Fibroblast of peridontal ligament (primary cell): ENCODE results near the gene SREBF2.
A peak's percentile ranks its signal among the peaks of the same experiment; 100 is the strongest.

Source experiments
- DNase-seq: peaks from one replicate; pipeline ENCODE4 v3.0.0-alpha.2; 2010; ENCODE audit errors: extremely low read depth

Gene SREBF2

DNA sequence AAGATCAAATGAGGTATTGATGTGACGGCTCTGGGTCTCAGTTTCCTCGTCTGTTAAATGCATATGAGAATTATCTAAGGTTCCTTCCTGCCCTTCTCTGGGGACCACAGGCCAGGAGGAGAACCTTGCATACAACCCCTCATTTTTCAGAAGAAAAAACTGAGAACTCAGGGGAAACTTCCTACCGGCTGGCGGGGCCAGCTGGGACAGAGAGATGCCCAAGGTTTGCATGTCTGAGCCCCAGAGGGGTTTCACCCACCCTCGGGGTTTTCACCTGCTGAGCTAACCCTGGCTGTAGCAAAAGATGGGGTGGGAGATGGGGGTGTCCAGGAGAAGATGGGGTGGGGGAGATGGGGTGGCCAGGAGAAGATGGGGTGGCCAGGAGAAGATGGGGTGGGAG, 89.4 kb downstream of the SREBF2 start:
- DNase-seq, result no peak

DNA sequence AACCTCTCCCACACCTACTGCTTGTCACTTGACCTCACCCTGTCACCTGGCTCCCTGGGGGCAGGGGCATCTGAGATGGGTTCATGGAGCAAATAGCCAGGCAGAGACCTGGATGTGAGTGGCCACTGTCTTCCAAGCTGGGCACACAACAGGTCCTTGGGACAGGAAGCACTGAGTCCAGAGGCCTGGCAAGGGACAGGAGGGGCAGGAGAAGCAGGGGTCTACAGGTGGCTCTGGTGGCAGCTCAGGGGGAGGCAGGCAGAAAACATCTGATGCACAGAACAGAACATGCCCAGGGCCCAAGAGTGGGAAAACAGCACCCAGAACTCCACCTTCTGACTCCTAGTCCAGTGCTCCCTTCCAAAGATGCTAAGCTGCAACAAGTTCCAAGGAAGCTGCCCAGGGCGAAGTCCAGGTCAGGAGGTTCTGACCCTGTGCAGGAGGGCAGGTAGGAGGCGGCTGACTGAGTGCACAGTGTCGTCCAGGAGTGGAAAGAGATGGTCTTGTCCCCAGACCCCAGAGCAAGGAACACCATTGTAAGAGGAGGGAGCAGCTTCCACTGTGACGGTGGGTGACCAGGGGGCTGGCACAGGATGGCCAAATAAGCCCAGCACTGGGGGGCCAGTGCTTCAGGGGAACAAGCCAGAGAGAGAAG, 90.2 kb downstream of the SREBF2 start:
- no peak for DNase-seq

DNA sequence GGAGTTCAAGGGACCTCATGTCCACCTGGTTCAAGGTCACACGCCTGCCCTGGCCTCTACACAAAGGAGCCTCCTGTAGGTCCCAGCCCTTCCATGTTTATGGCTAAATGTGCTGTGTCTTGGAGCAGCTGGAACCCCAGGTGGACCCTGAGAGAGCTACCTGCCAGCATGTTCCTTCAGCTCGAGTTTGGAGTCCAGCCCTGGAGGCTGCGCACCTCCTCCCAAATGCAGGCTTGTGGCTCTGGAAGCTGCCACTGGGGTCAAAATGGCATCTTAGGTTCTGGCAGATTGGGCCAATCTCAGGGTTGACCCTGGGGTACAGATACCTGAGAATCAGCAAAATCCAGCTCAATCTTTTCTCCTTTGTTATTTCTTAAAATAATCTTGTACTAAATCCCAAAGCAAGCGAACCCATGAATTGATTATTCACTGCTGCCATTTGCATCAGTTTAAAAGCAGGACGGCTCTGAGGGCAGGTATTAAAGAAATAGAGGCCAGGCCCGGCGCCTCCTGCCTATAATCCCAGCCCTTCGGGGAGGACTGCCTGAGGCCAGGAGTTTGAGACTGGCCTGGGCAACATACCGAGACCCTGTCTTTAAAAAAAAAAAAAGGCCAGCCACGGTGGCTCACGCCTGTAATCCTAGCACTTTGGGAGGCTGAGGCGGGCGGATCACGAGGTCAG, 90.8 kb downstream of the SREBF2 start:
- no peak for DNase-seq

DNA sequence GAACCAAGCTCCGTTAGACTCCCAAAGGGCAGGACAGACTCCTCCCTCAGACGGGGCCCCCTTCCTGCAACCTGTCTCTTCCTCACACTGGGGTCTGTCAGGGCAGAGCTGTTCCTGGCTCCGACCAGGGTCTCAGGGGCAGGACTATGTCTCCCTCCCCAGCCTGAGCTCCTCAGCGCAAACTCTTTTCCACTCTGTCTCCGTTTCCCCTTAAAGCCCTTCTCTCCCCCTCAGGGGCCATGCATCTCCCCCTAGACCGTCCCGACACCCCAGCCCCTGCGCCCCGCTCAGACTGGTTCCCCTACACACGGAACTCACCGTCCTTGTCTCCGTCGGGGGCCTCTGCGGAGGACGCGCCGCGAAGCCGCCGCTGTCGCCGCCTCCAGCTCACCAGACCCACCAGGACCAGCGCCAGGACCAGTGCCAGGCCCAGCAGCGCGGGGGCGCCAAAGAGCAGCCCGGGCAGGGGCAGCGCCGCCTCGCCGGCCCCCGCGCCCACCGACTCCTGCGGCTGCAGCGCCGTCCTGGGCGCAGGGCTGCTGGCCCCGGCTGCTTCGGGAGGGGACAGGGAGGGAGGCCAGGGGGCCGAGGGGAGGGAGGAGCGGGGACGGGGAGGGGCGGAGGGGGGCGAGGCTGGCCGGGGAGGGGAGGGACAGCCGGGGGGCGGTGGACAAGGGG, 93.0 kb downstream of the SREBF2 start:
- DNase-seq, result peak; percentile 8

DNA sequence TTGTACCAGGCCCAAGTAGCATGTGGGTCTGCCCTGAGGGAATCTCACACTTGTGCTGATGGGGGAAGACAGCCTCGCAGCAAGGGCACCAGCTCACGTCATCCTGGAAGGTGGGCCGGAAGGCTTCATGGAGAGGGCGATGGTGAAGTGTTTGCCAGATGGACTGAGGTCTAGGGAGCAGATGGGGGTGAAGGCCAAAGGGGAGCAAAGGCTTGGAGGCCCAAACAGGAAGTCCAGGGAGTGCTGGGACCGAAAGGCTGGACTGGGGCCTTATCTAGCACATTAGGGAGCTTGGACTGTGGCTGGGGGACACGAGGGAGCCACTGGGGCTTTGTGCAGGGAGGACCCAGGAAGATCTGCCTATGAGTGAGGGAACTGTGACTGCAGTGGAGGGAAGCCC, 94.9 kb downstream of the SREBF2 start:
- no peak for DNase-seq

DNA sequence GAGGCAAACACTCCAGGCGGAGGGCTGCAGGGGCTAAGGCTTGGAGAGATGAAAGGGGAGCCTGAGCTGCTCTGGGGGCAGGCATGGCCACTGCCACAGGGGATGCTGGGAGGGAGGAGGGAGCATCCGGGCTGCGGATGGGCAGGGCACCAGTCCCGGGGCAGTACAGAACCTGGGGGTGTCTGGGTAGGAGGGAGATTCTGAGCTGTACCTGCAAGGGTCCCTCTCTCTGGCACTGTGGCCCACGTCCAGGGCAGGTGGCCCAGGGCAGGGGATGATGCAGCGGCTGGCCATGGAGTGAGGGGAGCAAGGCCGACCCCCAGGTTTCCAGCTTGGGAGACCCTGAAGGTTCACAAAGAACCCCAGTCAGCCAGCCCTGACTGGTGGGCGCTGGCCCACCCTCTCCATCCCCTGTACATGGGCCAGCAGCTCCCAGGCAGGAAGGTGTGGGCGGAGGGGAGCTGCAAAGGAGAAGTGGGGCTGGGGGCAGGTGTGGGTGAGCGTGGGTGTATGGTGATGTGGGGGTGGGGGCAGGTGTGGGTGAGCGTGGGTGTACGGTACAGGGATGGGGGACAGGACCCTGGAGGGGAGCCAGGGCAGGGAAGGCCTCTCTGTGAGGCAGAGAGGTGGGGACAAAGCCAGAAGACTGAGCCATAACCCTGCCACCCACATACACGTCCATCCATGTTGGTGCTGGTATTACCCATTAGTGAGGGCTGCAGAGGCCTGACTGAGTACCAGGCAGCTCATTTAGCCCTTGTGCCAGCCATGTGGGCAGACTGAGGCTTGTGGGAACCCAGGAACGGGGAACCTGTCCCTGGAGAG, 95.9 kb downstream of the SREBF2 start:
- no peak for DNase-seq

DNA sequence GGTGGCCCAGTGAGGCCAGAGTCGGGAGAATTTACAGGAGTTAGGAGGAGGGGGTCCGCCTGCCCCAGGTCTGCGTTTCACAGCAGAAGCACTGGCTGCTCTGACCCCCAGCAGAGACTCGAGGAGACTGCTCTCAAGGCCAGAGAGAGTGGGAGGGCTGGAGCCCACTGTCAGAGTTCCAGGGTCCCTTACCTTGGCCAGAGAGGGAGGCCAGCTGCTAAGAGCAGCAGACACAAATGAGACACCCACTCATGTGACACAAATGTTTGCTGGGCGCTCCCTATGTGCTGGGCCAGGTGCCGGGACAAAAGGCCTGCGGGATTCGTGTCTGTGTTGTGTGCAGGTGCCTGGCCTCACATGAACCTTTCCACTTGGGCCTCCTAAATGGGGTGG, 96.5 kb downstream of the SREBF2 start:
- no peak for DNase-seq

DNA sequence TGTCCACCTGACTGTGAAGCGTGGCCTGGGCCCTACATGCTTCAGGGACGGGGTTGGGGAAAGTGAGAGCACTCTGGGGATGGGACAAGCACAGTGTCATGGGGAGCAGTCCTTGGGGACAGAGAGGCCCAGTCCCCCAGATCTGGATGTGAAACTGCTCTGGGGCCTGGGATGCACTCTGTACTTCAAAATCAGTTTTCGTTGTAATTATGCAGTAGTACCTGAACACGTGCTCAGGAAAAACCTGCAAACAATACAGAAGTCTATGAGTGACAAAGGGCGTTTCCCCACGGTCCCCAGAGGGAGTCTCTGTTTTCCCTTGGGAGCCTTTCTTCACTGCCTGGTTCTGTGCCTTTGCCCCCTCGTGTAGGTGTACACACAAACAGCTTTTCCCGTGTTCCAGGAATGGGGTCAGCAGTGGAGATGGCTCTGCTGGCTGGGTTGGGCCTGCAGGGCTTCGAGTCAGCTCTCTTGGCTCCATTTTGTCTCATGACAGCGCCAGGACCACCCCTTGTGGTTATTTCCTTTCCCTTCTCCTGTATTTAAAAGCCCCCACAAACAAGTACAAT, 98.9 kb downstream of the SREBF2 start:
- no peak for DNase-seq

DNA sequence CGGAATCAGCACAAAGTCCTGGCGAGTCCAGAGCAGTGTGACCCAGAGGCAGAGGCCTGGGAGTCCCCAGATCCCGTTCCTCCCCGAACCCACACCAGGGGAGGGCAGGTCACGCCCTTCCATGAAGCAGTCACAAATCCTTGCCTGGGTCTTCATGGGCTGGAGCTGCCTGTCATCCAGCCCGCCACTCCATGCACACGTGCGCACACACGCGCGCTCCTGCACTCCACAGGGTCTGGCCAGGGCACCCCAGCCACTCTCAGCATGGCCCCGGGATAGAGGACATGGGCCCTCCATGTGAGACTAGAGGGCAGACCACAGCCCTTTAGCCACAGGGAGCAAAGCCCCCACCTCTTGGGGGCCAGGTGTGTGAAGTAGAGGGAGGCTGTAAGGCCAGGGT, 99.4 kb downstream of the SREBF2 start:
- DNase-seq, result no peak

DNA sequence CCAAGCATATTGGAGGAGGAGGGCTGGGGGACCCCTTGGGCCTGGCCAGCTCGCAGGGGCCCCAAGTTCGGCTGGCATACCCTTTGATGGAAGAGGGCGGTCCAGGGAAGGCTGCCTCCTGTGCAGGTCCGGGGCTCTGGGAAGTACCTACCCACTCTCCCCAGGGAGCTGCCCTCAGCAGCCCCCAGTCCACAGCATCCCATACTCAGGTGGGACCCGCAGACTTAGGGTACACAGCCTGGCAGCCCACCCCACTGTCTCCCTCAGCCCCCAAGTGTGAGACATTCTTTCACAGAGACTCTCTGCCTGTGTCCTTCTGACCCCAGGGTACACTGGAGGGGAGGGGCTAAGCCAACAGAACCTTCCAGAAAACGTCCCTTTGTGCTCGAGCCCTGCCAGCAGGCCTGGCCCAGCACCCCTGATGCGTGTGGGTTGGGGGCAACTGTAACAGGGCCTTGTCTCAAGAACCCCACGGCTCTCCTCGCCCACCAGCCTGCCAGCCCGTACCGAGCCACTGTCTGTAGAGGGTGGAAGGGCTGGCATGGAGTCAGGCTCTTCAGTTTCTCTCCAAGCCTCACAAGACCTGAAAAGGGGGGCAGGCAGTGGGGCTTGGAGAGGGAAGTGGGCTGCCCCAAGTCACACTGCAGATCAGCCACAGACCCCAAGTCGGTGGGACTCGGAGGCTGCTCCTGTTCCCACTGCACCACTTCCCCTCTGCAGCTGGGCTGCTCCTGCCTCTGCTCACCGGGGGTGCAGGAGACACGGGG, 100.7 kb downstream of the SREBF2 start:
- no peak for DNase-seq

DNA sequence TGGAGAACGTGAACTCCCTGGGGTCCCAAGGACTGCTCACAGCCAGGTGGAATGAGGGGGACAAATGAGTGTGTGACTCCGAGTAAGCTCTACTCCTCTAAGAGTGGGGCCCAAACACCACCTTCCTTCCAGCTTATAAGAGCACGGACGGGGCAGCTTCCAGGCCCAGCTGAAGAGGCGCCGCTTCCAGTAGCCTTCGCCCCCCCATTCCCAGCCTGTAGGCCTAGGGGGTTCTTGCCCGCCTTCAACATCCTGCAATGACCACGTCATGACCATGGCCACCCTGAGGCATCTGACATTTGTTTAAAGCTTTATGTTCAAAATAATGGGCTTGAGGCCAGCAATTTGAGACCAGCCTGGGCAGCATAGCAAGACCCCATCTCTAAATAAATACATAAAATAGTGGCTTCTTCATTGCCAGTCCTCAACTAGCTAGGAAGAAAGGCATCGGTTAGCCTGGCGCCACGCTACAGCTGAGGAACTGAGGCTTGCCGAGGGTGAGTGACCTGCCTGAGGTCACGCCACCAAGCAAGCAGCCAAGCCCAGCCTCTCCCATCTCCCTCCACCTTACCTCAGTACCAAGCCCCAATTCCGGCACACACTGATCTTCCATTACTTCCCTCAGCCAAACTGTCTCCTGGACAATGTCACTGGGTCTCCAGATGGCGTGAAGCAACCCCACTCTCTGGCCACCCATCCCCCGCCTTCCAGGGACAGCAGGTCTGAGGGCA, 101.5 kb downstream of the SREBF2 start:
- no peak for DNase-seq

DNA sequence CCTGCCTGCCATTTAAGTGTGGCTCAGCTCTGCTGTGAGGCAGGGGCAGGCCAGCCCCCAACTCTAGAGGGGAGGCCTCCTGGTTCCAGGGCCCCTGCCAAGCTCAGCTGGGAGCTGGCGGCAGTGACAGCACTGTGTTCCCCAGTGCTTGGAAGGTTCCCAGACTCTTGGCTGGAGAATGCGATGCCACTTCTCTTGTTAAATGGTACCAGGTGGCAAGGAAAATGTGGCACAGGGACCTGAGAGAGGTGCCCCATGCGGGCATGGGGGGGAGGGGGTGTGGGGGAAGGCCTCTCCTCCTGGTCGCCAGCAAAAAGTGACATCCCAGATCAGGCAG, 102.1 kb downstream of the SREBF2 start:
- DNase-seq, result no peak

DNA sequence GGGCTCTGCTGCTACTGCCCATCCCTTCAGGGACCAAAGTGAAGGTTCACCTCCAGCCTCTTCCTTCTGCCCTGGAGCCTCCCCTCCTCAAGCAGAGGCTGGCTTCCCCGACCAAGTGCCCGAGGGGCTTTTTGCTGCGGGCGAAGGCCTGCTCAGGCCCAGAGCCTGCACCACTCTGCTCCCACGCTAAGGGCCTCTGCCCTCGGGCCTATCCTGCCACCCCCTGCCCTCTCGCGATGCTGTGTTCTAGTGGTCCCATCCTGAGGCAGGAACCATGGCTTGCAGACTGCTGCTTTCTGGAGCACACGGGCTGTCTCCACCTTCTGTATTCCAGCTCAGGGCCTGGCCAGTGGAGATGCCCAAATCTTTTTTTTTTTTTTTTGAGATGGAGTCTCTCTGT, 102.6 kb downstream of the SREBF2 start:
- DNase-seq, result no peak

DNA sequence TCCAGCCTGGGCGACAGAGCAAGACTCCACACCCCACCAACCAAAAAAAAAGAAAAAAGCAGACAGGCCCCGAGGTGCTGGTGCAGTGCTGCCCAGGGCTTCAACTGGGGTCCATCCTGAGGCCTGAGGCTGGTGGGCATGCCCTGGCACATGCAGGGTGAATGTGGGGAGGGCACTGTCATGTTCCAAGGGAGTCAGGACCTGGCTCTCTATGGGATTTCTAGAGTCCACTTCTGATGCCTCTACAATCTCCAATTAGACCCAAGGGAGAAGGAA, 103.9 kb downstream of the SREBF2 start:
- no peak for DNase-seq

DNA sequence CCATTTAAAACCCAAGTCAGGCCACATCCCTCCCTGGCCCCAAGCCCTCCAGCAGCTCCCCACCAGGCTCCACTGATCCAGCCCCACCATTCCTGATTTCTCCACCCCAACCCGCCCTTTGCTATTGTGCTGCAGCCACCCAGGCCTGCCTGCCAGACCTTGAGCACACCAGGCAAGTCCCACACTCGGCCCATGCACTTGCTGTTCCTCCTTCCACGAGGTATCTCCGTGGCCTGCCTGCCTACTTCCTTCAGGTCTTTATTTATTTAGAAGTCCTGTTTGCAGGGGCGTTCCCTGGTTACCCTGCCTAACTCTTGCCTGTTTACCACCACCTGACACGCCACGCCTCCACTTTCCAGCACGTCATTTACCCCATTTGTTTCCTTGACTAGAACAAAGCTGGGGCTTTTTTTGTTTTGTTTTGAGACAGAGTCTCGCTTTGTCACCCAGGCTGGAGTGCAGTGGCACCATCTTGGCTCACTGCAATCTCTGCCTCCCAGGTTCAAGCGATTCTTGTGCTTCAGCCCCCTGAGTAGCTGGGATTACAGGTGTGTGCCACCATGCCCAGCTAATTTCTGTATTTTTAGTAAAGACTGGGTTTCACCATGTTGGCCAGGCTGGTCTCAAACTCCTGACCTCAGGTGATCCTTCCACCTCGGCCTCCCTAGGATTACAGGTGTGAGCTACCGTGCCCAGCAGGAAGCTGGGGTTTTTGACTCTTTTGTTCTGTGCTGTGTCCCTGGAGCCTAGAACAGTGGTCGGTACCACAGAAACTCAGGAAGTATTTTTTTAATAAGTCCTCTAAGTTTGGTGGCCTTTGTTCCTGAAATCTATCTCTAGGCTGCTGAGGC, 107.3 kb downstream of the SREBF2 start:
- DNase-seq, result no peak

DNA sequence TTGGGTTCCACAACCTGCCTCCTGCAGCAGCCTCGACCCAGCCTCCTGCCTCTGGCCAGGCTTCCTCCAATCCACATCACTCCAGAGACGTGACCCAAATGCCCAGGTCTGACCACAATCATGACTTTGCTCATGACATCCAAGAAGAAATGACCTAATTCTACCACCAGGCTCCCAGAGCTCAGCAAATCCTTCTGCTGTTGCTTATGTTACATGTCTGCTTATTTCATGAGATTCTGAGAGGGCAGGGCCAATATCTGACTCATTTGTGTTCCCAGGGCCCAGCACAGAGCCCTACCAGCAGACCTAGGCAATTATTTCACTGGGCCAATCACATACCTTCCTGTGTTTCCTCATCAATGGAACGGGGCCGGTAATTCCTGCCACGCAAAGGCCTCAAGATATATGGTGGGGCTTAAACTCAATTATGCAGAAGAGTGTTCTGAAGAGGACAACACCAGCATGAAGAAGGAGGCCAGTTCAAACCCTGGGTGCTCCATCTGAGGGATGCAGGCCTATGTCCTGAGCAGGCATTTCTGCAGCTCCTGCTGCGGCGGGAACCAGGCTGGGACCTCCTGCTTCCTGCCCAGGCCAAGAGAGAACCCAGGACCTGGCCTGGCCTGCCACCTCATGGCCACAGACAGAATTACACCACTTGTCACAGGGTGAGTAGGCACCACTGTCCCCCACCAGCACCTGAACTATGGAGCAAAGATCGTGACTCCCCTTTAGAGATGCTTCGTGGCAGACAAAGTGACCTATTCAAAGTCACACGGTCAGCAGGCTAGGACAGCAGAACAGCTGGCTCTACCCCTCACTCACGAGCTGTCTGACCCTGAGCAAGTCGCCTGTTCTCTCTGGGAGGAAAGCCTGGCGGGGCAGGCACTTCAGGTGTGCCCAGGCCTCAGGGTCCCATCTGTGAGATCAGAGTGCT, 108.2 kb downstream of the SREBF2 start:
- peak; percentile 98 for DNase-seq

DNA sequence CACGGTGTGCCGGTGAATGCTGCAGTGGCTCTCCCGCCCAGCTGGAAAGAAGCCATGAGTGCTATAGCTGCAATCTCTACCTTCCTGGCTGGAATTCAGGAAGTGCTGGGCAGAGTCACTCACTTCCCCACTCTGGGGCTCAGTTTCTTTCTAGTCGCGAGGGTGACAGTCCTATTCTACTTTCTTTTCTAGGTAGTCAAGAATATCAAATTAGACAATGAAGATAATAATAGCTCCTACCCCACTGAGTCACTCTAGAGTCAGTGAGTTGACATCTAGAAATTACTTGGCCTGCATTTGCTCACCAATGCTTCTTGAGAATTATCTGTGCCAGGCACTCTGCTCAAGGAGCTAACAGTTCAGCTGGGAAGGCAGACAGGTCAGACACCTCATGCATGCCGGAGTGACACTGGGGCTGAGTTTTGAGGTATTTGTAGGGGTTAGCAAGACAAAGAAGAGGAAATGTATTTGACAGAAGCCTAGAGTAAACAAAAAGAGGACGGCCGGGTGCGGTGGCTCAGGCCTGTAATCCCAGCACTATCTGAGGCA, 110.8 kb downstream of the SREBF2 start:
- peak; percentile 8 for DNase-seq

DNA sequence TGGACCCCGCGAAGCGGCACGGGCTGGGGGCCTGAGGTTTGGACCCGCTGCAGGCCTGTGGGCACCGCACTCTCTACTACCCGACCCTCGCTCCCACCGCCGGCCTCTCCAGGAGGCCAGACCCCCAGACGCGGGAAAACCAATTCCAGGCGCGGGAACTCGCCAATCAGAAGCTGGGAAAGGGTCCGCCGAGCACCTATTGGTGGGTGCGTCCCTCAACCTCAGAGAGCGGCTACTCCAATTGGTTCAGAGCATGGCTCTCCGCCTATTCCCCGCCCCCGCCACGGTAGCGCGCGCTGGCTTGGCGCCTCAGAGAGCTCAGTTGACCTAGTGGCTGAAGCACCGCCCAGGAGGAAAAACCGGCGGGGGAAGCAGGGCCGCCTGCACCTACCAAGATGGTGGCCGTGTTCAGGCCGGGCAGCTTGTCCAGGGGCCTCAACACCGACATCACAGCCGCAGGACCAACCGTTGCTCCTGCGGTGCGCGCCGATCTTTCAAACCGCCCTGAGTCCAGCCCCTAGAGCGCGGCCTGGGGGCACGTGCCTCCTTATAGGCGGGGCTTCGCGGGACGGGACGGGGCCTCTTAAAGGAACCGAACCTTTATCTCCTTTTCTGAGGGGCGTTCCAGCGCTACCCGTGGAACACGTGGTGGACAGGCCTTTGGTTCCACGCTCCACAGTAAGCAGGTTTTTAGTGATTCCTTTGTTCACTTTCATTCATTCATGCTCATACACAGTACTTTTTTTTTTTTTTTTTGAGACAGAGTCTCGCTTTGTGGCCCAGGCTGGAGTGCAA, 113.9 kb downstream of the SREBF2 start, which contains the start of gene CENPM:
Gene CENPM, minus strand, starts transcription at position 524 of the 795 bp plus-strand sequence. Its CDS starts 76 bp downstream, at position 448.
- peak; percentile 88 for DNase-seq
